HUDEP-2 (cell line): ENCODE measurements around the gene MLXIP.
"Not testable (repeated sequence)": the region's sequence is repeated elsewhere in the genome, so short reads cannot be mapped to it uniquely, and the experiment has no call there.

Experiments
- DNase-seq, 76 experiments: peaks; one replicate each; lab custom pipeline; 2025; ENCODE audit not compliant: unreplicated experiment in 76 of 76; lab: John Stamatoyannopoulos, UW

The MLXIP gene

GRCh38 chr12:122051231-122051876 lies 27.2 kb upstream of the MLXIP start:
- DNase-seq: no peak

GRCh38 chr12:122052285-122052684 lies 26.3 kb upstream of the MLXIP start:
- DNase-seq: no peak

GRCh38 chr12:122054842-122055520 lies 23.6 kb upstream of the MLXIP start:
- no peak for DNase-seq

GRCh38 chr12:122056406-122056805 lies 22.1 kb upstream of the MLXIP start:
- DNase-seq: not testable (repeated sequence)

- no peak for DNase-seq
Observed at GRCh38 chr12:122057007-122057735, 21.4 kb upstream of the MLXIP start.

GRCh38 chr12:122057769-122058168 lies 20.8 kb upstream of the MLXIP start:
- DNase-seq: no peak

- no peak for DNase-seq
Observed at GRCh38 chr12:122058549-122059149, 19.9 kb upstream of the MLXIP start.

GRCh38 chr12:122059203-122059960 lies 19.2 kb upstream of the MLXIP start:
- DNase-seq: no peak

- no peak for DNase-seq
Observed at GRCh38 chr12:122060081-122060501, 18.5 kb upstream of the MLXIP start.

- no peak for DNase-seq
Observed at GRCh38 chr12:122061253-122061652, 17.3 kb upstream of the MLXIP start.

- DNase-seq: peak in 2 of 76 experiments; percentile 11 to 20
Observed at GRCh38 chr12:122062832-122063693, 15.5 kb upstream of the MLXIP start.

- DNase-seq: peak in 1 of 76 experiments; percentile 39
Observed at GRCh38 chr12:122063694-122064024, 14.9 kb upstream of the MLXIP start.

- peak in 75 of 76 experiments; percentile 19 to 97 (median 91) for DNase-seq
Observed at GRCh38 chr12:122064025-122064777, 14.4 kb upstream of the MLXIP start.

GRCh38 chr12:122064780-122065588 lies 13.6 kb upstream of the MLXIP start:
- DNase-seq: peak in 46 of 76 experiments; percentile 6 to 79 (median 36)

- DNase-seq: no peak
Observed at GRCh38 chr12:122067548-122067947, 11.0 kb upstream of the MLXIP start.

- no peak for DNase-seq
Observed at GRCh38 chr12:122067966-122068365, 10.6 kb upstream of the MLXIP start.

GRCh38 chr12:122072031-122072970 lies 6.3 kb upstream of the MLXIP start:
- DNase-seq: peak in 64 of 76 experiments; percentile 19 to 84 (median 46)
